Measurements from ENCODE around the gene MEAF6. TPM values are rescaled to one million over a fixed set of nuclear protein-coding genes. Genes with fewer than 3 reads are reported as not detected.
A peak's percentile ranks its signal among the peaks of the same experiment; 100 is the strongest.

MEAF6 gene
- total and polyA plus RNA-seq, 3 experiments from 2014 or later, result 102 to 163 (median 113) TPM

DNA sequence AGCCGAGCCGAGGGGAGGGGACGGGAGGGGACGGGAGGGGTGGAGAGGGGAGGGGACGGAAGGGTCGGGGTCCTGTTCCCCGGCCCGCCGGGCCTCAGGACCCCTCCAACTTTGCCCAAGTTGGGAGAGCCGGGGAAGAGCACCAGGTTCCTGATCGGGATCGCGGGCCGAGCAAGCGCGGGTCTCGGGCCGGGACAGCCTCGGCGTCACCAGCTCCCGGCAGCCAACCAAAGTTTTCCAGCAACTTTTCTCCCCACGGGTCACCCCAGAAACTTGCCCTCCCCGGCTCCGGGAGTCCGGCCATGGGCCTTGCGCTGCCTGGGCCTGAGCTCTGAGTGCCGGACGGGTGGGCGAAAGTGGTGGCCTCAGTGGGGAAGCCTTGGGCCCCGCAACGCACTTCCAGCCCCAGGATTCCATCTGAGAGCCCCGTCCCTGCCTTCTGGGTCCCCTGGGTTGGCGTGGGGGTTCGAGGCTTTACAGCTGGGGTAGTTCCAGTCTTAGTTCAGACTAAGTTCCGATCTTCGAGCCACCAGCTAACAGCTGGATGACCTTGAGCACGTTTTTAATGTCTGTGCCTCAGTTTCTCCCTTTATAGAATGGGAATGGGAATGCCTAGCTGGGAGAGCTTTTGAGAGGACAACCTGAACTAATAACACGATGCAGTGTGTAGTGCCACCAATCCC lies 39.7 kb downstream of the MEAF6 start:
- DNase-seq, result peak in 1 of 5 donors; percentile 35
- Histone ChIP-seq H3K27ac (ENCODE audit: low read depth, low read length) (peak overlapping the region; percentile 98), H3K36me3 (ENCODE audit: insufficient read depth, low read length) (peaks cover 27% of the 10 kb centered on the region), H3K9me3 (ENCODE audit: low read length) (no peaks in the 10 kb centered on the region), H3K4me1 (ENCODE audit: insufficient read depth, low read length) (peaks cover 57% of the 10 kb centered on the region), H3K4me3 (ENCODE audit: low read length) (peak overlapping the region; percentile 99), H3K27me3 (ENCODE audit: insufficient read depth, low read length, poor library complexity, severe bottlenecking) (no peaks in the 10 kb centered on the region)
- Mint-ChIP-seq H3K4me1 (peaks cover 53 to 55% (median 53%) of the 10 kb centered on the region in 3 donors), H3K36me3 (peaks cover 7 to 53% (median 8%) of the 10 kb centered on the region in 3 donors), H3K27ac (peak overlapping the region; percentile 97 to 100 (median 99)), H3K27me3 (peaks cover 0 to 3% of the 10 kb centered on the region in 2 donors), H3K4me3 (peak overlapping the region; percentile 93 to 98 (median 95)), H3K9me3 (no peaks in the 10 kb centered on the region)
- ChIA-PET CTCF (interaction anchor here (1.3 to 11.1 kb wide), 5 partner anchors 8 to 385 kb away, joined by 3 to 160 read pairs (median 6); partner anchors contain the start of gene MTF1), POLR2A (interaction anchor here (0.5 to 4.4 kb wide), 4 partner anchors 11 to 216 kb away, joined by 4 to 45 read pairs (median 6); partner anchors contain the start of gene MEAF6)

DNA sequence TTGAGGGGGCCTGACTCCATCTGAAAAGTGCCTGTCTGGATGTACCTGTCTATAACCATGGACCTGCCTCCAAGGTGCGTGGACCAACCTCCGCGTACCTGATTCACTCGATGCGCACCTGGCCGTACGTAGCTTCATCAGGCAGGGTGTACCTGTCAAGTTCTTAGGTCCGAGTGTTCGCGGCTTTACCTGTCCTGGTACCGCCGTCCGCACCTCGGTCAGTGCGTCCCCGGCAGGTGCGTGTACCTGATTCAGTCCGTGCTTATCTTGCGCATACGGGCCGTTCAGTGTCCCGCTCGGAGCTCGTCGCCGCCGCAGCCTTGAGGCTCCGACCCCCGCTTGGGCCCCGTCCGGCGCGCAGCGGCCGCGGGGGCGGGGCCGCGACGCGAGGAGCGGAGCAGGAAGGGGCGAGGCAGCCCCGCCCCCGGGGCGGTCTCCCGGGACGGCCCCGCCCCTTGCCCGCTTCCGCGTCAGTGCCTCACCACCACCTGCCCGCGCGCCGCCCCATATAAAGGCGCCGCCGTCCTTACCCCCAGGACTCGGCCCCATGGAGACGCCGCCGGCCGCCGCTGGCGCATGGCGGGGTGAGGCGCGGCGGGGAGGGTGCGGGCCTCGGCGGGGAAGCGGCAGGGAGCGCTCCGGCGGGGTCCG lies 40.4 kb downstream of the MEAF6 start, which contains the start of gene ZC3H12A:
Gene ZC3H12A (plus strand): TSS at position 535 of the 651 bp plus-strand sequence. CDS start 917 bp downstream, outside the sequence.
- peaks cover 54 to 57% (median 54%) of the 10 kb centered on the region in 3 donors for H3K4me1 Mint-ChIP-seq
- H3K36me3 Mint-ChIP-seq, result peaks cover 3 to 47% (median 11%) of the 10 kb centered on the region in 3 donors
- peak; percentile 89 to 95 (median 93) for DNase-seq
- H3K27ac Mint-ChIP-seq, result peak within 1 kb of the TSS; percentile 97 to 100 (median 99)
- H3K4me3 ChIP-seq (ENCODE audit: low read length), result peak within 1 kb of the TSS; percentile 99
- ChIA-PET CTCF (interaction anchor here (1.3 to 11.1 kb wide), 5 partner anchors 8 to 386 kb away, joined by 3 to 160 read pairs (median 6); partner anchors contain the start of gene MTF1), POLR2A (interaction anchor here (0.9 to 4.4 kb wide), 3 partner anchors 12 to 216 kb away, joined by 4 to 45 read pairs (median 8); partner anchors contain the start of gene MEAF6)
- H3K4me3 Mint-ChIP-seq, result peak within 1 kb of the TSS; percentile 93 to 98 (median 95)
- H3K36me3 ChIP-seq (ENCODE audit: insufficient read depth, low read length), result peaks cover 25% of the 10 kb centered on the region
- H3K27me3 ChIP-seq (ENCODE audit: insufficient read depth, low read length, poor library complexity, severe bottlenecking), result no peaks in the 10 kb centered on the region
- H3K4me1 ChIP-seq (ENCODE audit: insufficient read depth, low read length), result peaks cover 55% of the 10 kb centered on the region
- no peaks in the 10 kb centered on the region for H3K9me3 ChIP-seq (ENCODE audit: low read length)
- H3K27me3 Mint-ChIP-seq, result peaks cover 0 to 3% of the 10 kb centered on the region in 2 donors
- peak within 1 kb of the TSS; percentile 98 for H3K27ac ChIP-seq (ENCODE audit: low read depth, low read length)
- no peaks in the 10 kb centered on the region for H3K9me3 Mint-ChIP-seq

- Mint-ChIP-seq H3K27ac (peak overlapping the region; percentile 66 to 99 (median 94)), H3K4me1 (peaks cover 48 to 52% (median 49%) of the 10 kb centered on the region in 3 donors), H3K9me3 (no peaks in the 10 kb centered on the region), H3K4me3 (peak overlapping the region; percentile 81 to 98 (median 93)), H3K27me3 (peaks cover 0 to 3% of the 10 kb centered on the region in 2 donors), H3K36me3 (peaks cover 3 to 40% (median 11%) of the 10 kb centered on the region in 3 donors)
- peaks cover 24% of the 10 kb centered on the region for H3K36me3 ChIP-seq (ENCODE audit: insufficient read depth, low read length)
- no peaks in the 10 kb centered on the region for H3K9me3 ChIP-seq (ENCODE audit: low read length)
- H3K4me3 ChIP-seq (ENCODE audit: low read length), result peak overlapping the region; percentile 85
- H3K27ac ChIP-seq (ENCODE audit: low read depth, low read length), result peak overlapping the region; percentile 82
- CTCF ChIA-PET, result interaction anchor here (1.3 to 11.1 kb wide), 4 partner anchors 8 to 17 kb away, joined by 3 to 160 read pairs (median 55); no protein-coding TSS in a partner anchor
- peak in 4 of 5 donors; percentile 22 to 68 (median 58) for DNase-seq
- no peaks in the 10 kb centered on the region for H3K27me3 ChIP-seq (ENCODE audit: insufficient read depth, low read length, poor library complexity, severe bottlenecking)
- H3K4me1 ChIP-seq (ENCODE audit: insufficient read depth, low read length), result peaks cover 49% of the 10 kb centered on the region
- POLR2A ChIA-PET, result interaction anchor here (4.4 kb wide), 1 partner anchor 12 kb away, joined by 45 read pairs; no protein-coding TSS in a partner anchor
Observed at GRCh38 chr1:37473431-37474045, 41.0 kb downstream of the MEAF6 start.

- Histone ChIP-seq H3K36me3 (ENCODE audit: insufficient read depth, low read length) (peaks cover 18% of the 10 kb centered on the region), H3K27ac (ENCODE audit: low read depth, low read length) (peak overlapping the region; percentile 82), H3K4me1 (ENCODE audit: insufficient read depth, low read length) (peaks cover 43% of the 10 kb centered on the region), H3K9me3 (ENCODE audit: low read length) (no peaks in the 10 kb centered on the region), H3K27me3 (ENCODE audit: insufficient read depth, low read length, poor library complexity, severe bottlenecking) (no peaks in the 10 kb centered on the region), H3K4me3 (ENCODE audit: low read length) (peak overlapping the region; percentile 85)
- Mint-ChIP-seq H3K36me3 (peaks cover 3 to 35% (median 10%) of the 10 kb centered on the region in 3 donors), H3K9me3 (no peaks in the 10 kb centered on the region), H3K4me3 (peak overlapping the region; percentile 81 to 98 (median 93)), H3K27me3 (peaks cover 0 to 3% of the 10 kb centered on the region in 2 donors), H3K27ac (peak overlapping the region; percentile 66 to 99 (median 94)), H3K4me1 (peaks cover 43 to 48% (median 43%) of the 10 kb centered on the region in 3 donors)
- peak in 2 of 5 donors; percentile 52 to 53 for DNase-seq
- POLR2A ChIA-PET, result interaction anchor here (4.4 kb wide), 1 partner anchor 13 kb away, joined by 45 read pairs; no protein-coding TSS in a partner anchor
- CTCF ChIA-PET, result interaction anchor here (8.5 to 11.1 kb wide), 2 partner anchors 13 to 17 kb away, joined by 105 to 160 read pairs; no protein-coding TSS in a partner anchor
Observed at GRCh38 chr1:37472994-37473393, 41.6 kb downstream of the MEAF6 start.

DNA sequence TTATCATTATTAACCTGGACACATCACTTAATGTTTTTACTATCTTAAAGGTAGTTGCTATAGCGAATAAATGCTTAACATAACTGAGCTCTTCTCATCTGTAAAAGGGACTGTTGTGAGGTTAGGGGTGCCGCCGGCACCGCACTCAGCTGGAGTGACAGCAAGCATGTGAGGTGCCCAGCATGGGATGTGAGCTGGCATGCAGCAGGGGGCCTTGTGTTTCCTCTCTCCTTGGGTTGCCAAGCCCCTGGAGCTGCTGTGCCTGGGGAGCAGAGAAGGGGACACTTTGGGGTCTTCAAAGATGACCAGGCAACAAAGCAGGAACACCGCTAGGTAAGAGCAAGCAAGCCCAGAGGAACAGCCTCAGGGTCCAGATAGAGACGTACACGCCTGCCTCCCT lies 42.3 kb downstream of the MEAF6 start:
- ChIA-PET POLR2A (interaction anchor here (4.4 kb wide), 1 partner anchor 14 kb away, joined by 45 read pairs; no protein-coding TSS in a partner anchor), CTCF (interaction anchor here (1.4 to 11.1 kb wide), 3 partner anchors 14 to 42 kb away, joined by 3 to 160 read pairs (median 105); partner anchors contain the start of gene MEAF6)
- Histone ChIP-seq H3K4me3 (ENCODE audit: low read length) (no peak overlapping the region), H3K9me3 (ENCODE audit: low read length) (no peaks in the 10 kb centered on the region), H3K4me1 (ENCODE audit: insufficient read depth, low read length) (peaks cover 36% of the 10 kb centered on the region), H3K27me3 (ENCODE audit: insufficient read depth, low read length, poor library complexity, severe bottlenecking) (no peaks in the 10 kb centered on the region), H3K36me3 (ENCODE audit: insufficient read depth, low read length) (peaks cover 12% of the 10 kb centered on the region), H3K27ac (ENCODE audit: low read depth, low read length) (no peak overlapping the region)
- peak overlapping the region; percentile 65 to 98 (median 90) for H3K4me3 Mint-ChIP-seq
- H3K27ac Mint-ChIP-seq, result peak overlapping the region; percentile 79 to 99 (median 94)
- DNase-seq, result peak in 1 of 5 donors; percentile 9
- H3K27me3 Mint-ChIP-seq, result peaks cover 0 to 3% of the 10 kb centered on the region in 2 donors
- peaks cover 39 to 42% (median 39%) of the 10 kb centered on the region in 3 donors for H3K4me1 Mint-ChIP-seq
- H3K36me3 Mint-ChIP-seq, result peaks cover 3 to 29% (median 5%) of the 10 kb centered on the region in 3 donors
- H3K9me3 Mint-ChIP-seq, result no peaks in the 10 kb centered on the region

- H3K9me3 ChIP-seq (ENCODE audit: low read length), result no peaks in the 10 kb centered on the region
- H3K27me3 ChIP-seq (ENCODE audit: insufficient read depth, low read length, poor library complexity, severe bottlenecking), result no peaks in the 10 kb centered on the region
- Mint-ChIP-seq H3K4me3 (peak overlapping the region; percentile 9 to 95 (median 65)), H3K9me3 (no peaks in the 10 kb centered on the region), H3K27me3 (peaks cover 0 to 3% of the 10 kb centered on the region in 2 donors), H3K36me3 (peaks cover 3 to 25% (median 5%) of the 10 kb centered on the region in 3 donors), H3K4me1 (peaks cover 39 to 42% (median 39%) of the 10 kb centered on the region in 3 donors), H3K27ac (peak overlapping the region; percentile 84 to 99 (median 94))
- peak in 1 of 5 donors; percentile 40 for DNase-seq
- no peak overlapping the region for H3K27ac ChIP-seq (ENCODE audit: low read depth, low read length)
- H3K4me1 ChIP-seq (ENCODE audit: insufficient read depth, low read length), result peaks cover 31% of the 10 kb centered on the region
- H3K4me3 ChIP-seq (ENCODE audit: low read length), result no peak overlapping the region
- ChIA-PET CTCF (interaction anchor here (1.4 to 11.1 kb wide), 4 partner anchors 15 to 43 kb away, joined by 3 to 160 read pairs (median 60); partner anchors contain the start of gene MEAF6), POLR2A (no interaction called here)
- peaks cover 12% of the 10 kb centered on the region for H3K36me3 ChIP-seq (ENCODE audit: insufficient read depth, low read length)
Observed at GRCh38 chr1:37471345-37472231, 43.0 kb downstream of the MEAF6 start.

Data from CD8-positive, alpha-beta memory T cell (primary cell).